ENCODE results near the gene SLC22A6.
A peak's percentile ranks its signal among the peaks of the same experiment; 100 is the strongest.

Gene SLC22A6
- long read RNA-seq, donor 1, partial matches to known transcripts, result 14 of 15 reads
- long read RNA-seq, donor 1, other reads (novel, unspliced or antisense), result 0 of 15 reads
- long read RNA-seq, donor 2, transcript SLC22A6-201 (10 exons, 2,143 nt), result major isoform, 8 of 16 reads
- long read RNA-seq, donor 2, partial matches to known transcripts, result 8 of 16 reads
- long read RNA-seq, donor 2, other reads (novel, unspliced or antisense), result 0 of 16 reads
- long read RNA-seq, donor 3, partial matches to known transcripts, result 0 of 4 reads
- long read RNA-seq, donor 3, other reads (novel, unspliced or antisense), result 0 of 4 reads
- long read RNA-seq, donor 4, partial matches to known transcripts, result 0 of 3 reads
- long read RNA-seq, donor 4, other reads (novel, unspliced or antisense), result 0 of 3 reads
- long read RNA-seq, donor 5, transcript SLC22A6-201 (10 exons, 2,143 nt), result major isoform, 7 of 18 reads
- long read RNA-seq, donor 5, partial matches to known transcripts, result 11 of 18 reads
- long read RNA-seq, donor 5, other reads (novel, unspliced or antisense), result 0 of 18 reads
- long read RNA-seq, donor 6, transcript SLC22A6-201 (10 exons, 2,143 nt), result major isoform, 11 of 23 reads
- long read RNA-seq, donor 6, partial matches to known transcripts, result 12 of 23 reads
- long read RNA-seq, donor 6, other reads (novel, unspliced or antisense), result 0 of 23 reads
- long read RNA-seq, donor 7, partial matches to known transcripts, result 30 of 34 reads
- long read RNA-seq, donor 7, other reads (novel, unspliced or antisense), result 0 of 34 reads
- long read RNA-seq, donor 8, transcript SLC22A6-201 (10 exons, 2,143 nt), result major isoform, 14 of 21 reads
- long read RNA-seq, donor 8, partial matches to known transcripts, result 7 of 21 reads
- long read RNA-seq, donor 8, other reads (novel, unspliced or antisense), result 0 of 21 reads

DNA sequence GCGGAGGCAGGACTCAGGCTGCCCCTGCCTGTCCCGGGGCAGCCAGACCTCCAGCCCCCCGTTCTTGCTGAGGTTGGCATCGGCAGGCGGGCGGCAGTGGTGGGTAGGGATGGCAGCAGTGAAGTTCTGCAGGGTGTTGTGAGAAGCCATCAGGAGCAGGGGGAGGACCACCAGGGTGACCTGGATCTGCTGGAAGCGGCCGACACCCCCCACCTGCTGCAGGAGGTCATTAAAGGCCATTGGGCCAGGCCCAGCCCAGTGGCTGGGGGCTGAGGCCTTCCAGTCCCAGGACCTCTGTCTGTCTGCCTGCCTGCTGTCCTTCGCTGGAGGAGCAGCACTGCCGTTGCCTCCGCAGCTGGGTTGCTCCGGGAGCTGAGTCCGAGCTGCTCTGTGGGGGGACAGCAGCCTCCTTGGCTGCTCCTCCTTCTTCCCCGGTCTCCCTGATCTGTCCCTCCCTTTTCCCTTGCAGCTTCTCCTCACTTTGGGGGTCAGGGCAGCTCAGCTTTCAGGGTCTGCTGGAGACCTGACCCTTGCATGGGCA, at the start of gene SLC22A6:
SLC22A6 (minus strand) TSS at position 517 of the 541 bp plus-strand sequence; CDS start at position 240, 277 bp downstream.
- DNase-seq, result peak; percentile 20

DNA sequence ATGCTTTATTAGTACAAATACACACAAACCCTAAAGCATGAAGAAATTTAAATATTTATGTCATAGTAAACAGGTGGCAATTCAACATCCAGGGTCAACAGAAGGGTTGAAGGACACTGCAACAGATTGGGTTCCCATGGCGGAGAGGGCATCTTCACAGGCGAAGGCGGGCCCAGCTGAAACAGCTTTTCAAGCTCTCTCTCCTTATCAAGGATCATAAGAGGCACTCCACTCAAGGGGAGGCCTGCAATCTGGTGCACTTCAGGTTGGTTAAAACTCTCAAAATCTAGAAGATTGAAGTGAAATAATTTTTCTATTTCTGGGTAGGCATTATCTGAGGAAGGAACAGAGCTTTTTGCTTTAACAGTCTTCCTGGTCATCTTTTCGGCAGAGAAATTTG, 47.7 kb upstream of the SLC22A6 start:
- DNase-seq, result no peak

GRCh38 chr11:63023841-63024648, 39.3 kb upstream of the SLC22A6 start:
- peak; percentile 74 for DNase-seq

DNA sequence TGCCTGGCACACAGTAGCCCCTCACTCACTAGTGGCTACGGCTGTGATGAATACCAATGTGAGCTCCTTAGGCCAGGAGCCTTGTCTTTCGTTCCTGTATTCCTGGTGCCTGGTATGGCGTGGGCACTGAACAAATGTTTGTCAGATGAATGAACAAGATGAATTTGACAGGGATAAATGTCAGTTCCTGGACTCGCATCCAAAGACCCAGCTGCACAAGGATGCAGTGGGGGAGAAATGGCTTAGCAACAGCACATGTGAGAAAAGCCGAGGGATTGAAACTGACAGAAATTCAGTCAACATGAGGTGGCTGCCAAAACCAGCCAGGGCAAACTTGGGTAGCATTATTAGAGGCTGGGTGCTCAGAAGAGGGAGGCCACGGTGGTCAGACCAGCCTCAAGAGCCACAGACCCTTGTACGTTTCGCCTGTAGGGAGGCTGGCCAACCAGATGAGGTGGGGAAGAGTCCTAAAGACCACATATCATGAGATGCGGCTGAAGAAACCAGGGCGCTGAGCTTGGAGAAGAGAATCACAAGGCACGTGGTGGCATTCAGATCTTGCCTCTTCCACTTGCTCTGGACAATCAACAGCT, 38.6 kb upstream of the SLC22A6 start:
- DNase-seq, result no peak

DNA sequence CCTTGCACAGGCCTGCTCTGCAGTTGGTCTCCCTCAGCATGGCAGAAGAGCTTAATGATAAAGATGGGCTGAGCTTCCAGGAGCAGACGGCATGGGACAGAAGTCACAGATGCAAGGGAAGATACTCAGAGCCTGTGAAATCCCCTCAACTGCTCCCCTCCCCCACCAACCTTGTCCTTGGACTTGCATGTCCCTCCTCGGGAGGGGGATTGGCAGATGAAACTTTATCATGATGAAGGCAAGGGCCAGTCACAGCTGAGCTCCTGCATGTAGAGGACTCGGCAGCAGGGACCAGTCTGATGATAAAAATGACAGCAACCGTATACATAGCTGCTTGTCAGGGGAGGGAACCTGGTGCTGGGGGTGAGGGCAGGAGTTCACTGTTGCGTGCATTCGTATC, 37.7 kb upstream of the SLC22A6 start:
- DNase-seq, result no peak

- DNase-seq, result no peak
Measured at GRCh38 chr11:63020671-63021291, 36.0 kb upstream of the SLC22A6 start.

DNA sequence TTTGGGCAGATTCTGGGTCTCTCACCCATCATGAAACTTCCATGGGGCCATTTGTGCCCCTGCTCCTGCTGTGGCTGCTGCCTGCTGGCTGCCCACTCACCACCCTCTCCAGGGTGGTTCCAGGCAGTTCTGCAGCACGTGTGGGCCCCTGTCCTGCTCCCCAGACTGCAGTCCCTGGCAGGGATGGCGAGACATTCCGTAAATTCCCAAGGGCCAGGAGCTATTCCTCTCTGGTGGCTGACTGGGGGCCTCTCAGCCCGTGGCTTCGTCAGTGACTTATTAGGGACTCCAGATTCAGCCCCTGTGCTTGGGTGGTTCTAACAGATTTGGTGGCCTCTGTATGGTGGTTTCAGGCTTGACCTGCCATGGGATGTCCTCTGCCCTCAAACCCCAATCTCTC, 34.7 kb upstream of the SLC22A6 start:
- no peak for DNase-seq

- DNase-seq, result no peak
Measured at GRCh38 chr11:63017306-63017974, 32.7 kb upstream of the SLC22A6 start.

- DNase-seq, result peak; percentile 38
Measured at GRCh38 chr11:63015521-63016215, 30.9 kb upstream of the SLC22A6 start, which contains the start of gene SLC22A8. SLC22A8 (minus strand) TSS chr11:63015841; CDS start chr11:63014958, 883 bp downstream.

DNA sequence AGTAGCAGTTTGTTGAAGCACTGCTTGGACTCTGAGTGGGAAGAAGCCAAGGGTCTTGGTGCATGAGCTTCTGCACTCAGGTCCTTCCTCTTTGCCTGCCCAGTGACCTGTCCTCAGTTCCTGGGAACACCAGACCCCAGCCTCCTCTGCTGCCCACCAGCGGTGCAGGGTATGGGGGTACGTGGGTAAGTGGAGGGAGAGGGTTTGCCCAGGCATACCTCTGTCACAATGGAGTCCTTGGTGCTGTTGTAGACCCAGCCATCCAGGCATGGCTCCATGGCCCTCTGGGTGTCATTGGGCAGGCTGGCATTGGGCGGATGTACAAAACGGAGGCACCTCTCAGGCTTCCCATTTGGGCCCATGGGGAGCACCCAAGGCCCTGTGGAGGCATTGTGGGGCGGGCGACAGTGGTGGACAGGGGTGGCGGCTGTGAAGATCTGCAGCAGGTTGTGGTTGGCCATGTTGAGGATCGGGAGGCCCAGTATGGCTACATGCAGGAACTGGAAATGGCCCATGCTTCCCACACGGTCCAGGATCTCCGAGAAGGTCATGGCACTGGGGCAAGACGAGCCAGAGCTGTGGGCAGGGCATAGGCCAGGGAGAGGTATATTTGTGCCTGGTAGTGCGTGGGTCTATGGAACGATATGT, 29.8 kb upstream of the SLC22A6 start:
- DNase-seq, result no peak

GRCh38 chr11:63012839-63013238, 28.1 kb upstream of the SLC22A6 start:
- no peak for DNase-seq

DNA sequence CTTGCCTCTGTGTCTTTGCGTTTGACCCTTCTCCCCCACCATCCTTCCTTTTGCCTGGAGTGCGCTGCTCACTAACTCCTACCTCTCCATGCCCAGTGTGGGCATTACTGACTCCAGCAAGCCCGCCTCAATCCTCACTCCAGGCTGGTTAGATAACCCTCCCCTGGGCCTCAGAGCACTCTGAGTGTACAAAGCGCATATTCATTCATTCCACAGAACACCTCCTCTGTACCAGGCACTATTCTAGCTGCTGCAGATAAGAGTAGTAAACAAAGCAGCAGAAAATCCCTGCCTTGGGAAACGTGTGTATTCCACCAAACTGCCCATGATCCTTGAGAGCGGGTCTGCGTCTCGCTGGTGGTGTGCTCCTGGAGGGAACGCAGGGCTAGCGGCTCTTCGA, 27.7 kb upstream of the SLC22A6 start:
- DNase-seq, result no peak

DNA sequence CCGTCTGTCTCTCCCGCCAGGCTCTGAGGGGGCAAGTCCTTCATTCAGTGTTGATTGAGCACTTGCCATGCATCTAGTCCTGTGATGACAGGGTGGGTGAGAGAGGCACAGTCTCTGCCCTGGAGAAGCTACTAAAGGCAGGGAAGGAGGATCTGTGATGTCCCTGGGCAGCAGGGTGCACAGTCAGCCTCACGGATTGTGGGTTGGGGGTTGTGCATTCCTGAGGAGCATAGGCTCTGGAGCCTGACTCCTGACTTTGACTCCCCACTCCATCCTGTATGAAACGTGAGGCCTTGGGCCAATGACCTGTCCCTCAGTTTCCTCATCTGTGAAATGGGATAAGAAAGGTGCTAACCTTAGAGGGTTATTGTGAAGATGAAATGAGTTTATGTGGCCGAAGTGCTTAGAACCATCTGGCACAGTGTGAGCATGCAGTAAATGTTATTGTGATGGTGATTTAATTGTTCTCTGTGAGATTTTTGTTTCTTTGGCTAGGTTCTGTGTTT, 26.2 kb upstream of the SLC22A6 start:
- DNase-seq, result no peak

- DNase-seq, result no peak
Measured at GRCh38 chr11:63007920-63008319, 23.2 kb upstream of the SLC22A6 start.

- DNase-seq, result no peak
Measured at GRCh38 chr11:63001456-63001855, 16.7 kb upstream of the SLC22A6 start.

- DNase-seq, result no peak
Measured at GRCh38 chr11:62999649-63000048, 14.9 kb upstream of the SLC22A6 start.

DNA sequence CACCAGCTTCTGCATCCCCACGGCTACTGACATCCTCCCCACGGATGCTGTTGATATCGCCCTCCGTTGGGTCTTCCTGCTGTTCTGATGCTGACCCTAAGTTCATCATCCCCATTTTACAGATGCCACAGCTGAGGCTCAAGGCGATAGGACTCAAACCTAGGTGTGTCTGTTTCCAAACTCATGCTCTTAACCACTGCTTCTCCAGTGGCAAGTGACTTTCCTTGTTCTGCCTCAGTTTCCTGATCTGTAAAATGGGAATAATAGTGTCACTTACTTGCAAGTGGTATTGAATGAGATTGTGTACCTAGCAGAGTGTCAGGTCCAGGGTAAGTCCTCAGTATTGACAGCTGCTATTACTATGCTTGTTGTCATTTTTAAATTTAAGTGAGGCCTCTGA, 14.4 kb upstream of the SLC22A6 start:
- DNase-seq, result no peak

- no peak for DNase-seq
Measured at GRCh38 chr11:62996271-62996670, 11.5 kb upstream of the SLC22A6 start.

DNA sequence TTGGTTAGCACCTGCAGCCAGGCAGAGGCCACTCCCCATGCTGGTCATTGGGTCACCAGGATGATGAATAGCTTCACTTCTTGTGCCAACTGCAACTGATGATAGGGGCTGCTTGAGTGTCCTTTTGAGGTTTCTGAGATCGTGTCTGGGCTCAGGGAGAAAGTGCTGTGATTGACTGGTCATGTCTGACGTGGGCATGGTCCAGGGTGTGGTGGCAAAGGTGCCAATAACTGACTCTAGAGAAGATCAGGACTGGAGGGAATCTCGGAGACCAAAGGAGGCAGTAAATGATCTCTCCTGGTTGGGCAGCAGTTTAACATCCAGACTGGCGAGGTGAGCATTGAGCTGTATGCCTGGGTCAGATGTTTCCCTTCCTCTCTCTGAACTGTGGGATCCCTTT, 10.0 kb upstream of the SLC22A6 start:
- DNase-seq, result no peak
